ENCODE measurements around the gene UBR2.

DNA sequence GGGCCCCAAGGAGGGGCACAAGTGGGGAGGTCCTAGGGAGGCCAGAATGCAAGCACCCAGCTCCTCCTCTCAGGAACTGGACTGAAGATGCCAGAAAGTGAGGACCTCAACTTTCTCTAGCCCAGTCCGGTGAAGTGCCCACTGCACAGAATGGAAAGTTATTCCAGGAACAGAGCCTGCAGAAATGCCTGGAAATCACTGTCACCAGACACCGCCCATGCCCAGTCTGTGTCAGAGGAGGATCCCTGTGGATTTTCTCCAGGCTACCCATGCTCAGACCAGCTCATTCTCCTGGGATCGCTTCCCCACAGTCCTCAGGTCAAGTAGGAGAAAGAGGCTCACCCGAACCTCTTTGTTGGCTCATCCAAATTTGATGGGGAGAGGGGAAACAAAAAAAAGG is 152.0 kb downstream of the UBR2 start:
- TF ChIP-seq EZH2 (IDR thresholded peaks at IDR 0.05; ENCODE audit: borderline replicate concordance, low read length) = no peak
- TF ChIP-seq, protein P1, sequence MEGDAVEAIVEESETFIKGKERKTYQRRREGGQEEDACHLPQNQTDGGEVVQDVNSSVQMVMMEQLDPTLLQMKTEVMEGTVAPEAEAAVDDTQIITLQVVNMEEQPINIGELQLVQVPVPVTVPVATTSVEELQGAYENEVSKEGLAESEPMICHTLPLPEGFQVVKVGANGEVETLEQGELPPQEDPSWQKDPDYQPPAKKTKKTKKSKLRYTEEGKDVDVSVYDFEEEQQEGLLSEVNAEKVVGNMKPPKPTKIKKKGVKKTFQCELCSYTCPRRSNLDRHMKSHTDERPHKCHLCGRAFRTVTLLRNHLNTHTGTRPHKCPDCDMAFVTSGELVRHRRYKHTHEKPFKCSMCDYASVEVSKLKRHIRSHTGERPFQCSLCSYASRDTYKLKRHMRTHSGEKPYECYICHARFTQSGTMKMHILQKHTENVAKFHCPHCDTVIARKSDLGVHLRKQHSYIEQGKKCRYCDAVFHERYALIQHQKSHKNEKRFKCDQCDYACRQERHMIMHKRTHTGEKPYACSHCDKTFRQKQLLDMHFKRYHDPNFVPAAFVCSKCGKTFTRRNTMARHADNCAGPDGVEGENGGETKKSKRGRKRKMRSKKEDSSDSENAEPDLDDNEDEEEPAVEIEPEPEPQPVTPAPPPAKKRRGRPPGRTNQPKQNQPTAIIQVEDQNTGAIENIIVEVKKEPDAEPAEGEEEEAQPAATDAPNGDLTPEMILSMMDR (conservative IDR thresholded peaks at IDR 0.05 in 1 of 2, IDR thresholded peaks at IDR 0.05 in 1 of 2; ENCODE audit: extremely low read depth in 1 of 2, insufficient read depth in 1 of 2, low read depth in 1 of 2, low read length in 2 of 2) = no peak
